Adipocyte (in vitro differentiated cells): ENCODE measurements around the gene CFAP206.

Experiments
- DNase-seq: peaks from one replicate; pipeline ENCODE4 v3.0.0-alpha.2; 2015; ENCODE audit warnings: low read depth
- H3K27me3 ChIP-seq: replicated peaks from 2 replicates; pipeline ENCODE4 v1.7.0; 2013; ENCODE audit warnings: mild to moderate bottlenecking, low read length, moderate library complexity; ENCODE audit not compliant: control insufficient read depth, insufficient read depth
- H3K36me3 ChIP-seq: 2 replicates; pipeline ENCODE4 v1.7.0; 2013; ENCODE audit warnings: low read length, mild to moderate bottlenecking, moderate library complexity; ENCODE audit not compliant: control insufficient read depth, insufficient read depth, severe bottlenecking
- H3K4me1 ChIP-seq: 2 replicates; pipeline ENCODE4 v1.7.0; 2013; ENCODE audit warnings: mild to moderate bottlenecking, low read length, moderate library complexity; ENCODE audit not compliant: control insufficient read depth, insufficient read depth
- H3K4me3 ChIP-seq: 2 replicates; pipeline ENCODE4 v1.7.0; 2013; ENCODE audit warnings: mild to moderate bottlenecking, low read length, moderate library complexity
- H3K9ac ChIP-seq: 2 replicates; pipeline ENCODE4 v1.7.0; 2013; ENCODE audit warnings: mild to moderate bottlenecking, low read length, moderate library complexity
- H3K9me3 ChIP-seq: 2 replicates; pipeline ENCODE4 v1.7.0; 2013; ENCODE audit warnings: mild to moderate bottlenecking, low read length, moderate library complexity; ENCODE audit not compliant: control insufficient read depth

The CFAP206 gene

GRCh38 chr6:87384449-87384848, 23.3 kb upstream of the CFAP206 start:
- Histone ChIP-seq H3K9me3 (no peaks in the 10 kb centered on the region), H3K27me3 (no peaks in the 10 kb centered on the region), H3K4me3 (no peak overlapping the region), H3K9ac (no peak overlapping the region), H3K36me3 (no peaks in the 10 kb centered on the region), H3K4me1 (no peaks in the 10 kb centered on the region)
- no peak for DNase-seq

- Histone ChIP-seq H3K36me3 (no peaks in the 10 kb centered on the region), H3K9ac (no peak overlapping the region), H3K4me3 (no peak overlapping the region), H3K4me1 (no peaks in the 10 kb centered on the region), H3K9me3 (no peaks in the 10 kb centered on the region), H3K27me3 (no peaks in the 10 kb centered on the region)
- peak; percentile 39 for DNase-seq
Measured at GRCh38 chr6:87391334-87391733, 16.4 kb upstream of the CFAP206 start.

GRCh38 chr6:87393026-87393622, 14.6 kb upstream of the CFAP206 start:
- Histone ChIP-seq H3K4me3 (no peak overlapping the region), H3K36me3 (no peaks in the 10 kb centered on the region), H3K9me3 (no peaks in the 10 kb centered on the region), H3K9ac (no peak overlapping the region), H3K4me1 (no peaks in the 10 kb centered on the region), H3K27me3 (no peaks in the 10 kb centered on the region)
- DNase-seq: peak; percentile 90

GRCh38 chr6:87395431-87395830, 12.3 kb upstream of the CFAP206 start:
- Histone ChIP-seq H3K27me3 (no peaks in the 10 kb centered on the region), H3K36me3 (no peaks in the 10 kb centered on the region), H3K4me1 (no peaks in the 10 kb centered on the region), H3K9ac (no peak overlapping the region), H3K4me3 (no peak overlapping the region), H3K9me3 (no peaks in the 10 kb centered on the region)
- no peak for DNase-seq

- Histone ChIP-seq H3K4me1 (no peaks in the 10 kb centered on the region), H3K4me3 (no peak overlapping the region), H3K9ac (no peak overlapping the region), H3K27me3 (no peaks in the 10 kb centered on the region), H3K9me3 (no peaks in the 10 kb centered on the region), H3K36me3 (no peaks in the 10 kb centered on the region)
- no peak for DNase-seq
Measured at GRCh38 chr6:87396595-87397392, 11.0 kb upstream of the CFAP206 start.

- Histone ChIP-seq H3K4me3 (no peak overlapping the region), H3K36me3 (no peaks in the 10 kb centered on the region), H3K27me3 (no peaks in the 10 kb centered on the region), H3K9ac (no peak overlapping the region), H3K9me3 (no peaks in the 10 kb centered on the region), H3K4me1 (no peaks in the 10 kb centered on the region)
- DNase-seq: no peak
Measured at GRCh38 chr6:87397656-87398055, 10.1 kb upstream of the CFAP206 start.

GRCh38 chr6:87401832-87402231, 5.9 kb upstream of the CFAP206 start:
- Histone ChIP-seq H3K4me1 (no peaks in the 10 kb centered on the region), H3K4me3 (no peak overlapping the region), H3K9me3 (no peaks in the 10 kb centered on the region), H3K9ac (no peak overlapping the region), H3K36me3 (no peaks in the 10 kb centered on the region), H3K27me3 (no peaks in the 10 kb centered on the region)
- DNase-seq: no peak

- peak; percentile 79 for DNase-seq
- no peaks in the 10 kb centered on the region for H3K9me3 ChIP-seq
- no peaks in the 10 kb centered on the region for H3K36me3 ChIP-seq
- H3K4me1 ChIP-seq: no peaks in the 10 kb centered on the region
- H3K4me3 ChIP-seq: peak overlapping the region; percentile 97
- no peaks in the 10 kb centered on the region for H3K27me3 ChIP-seq
- H3K9ac ChIP-seq: peak overlapping the region; percentile 79
Measured at GRCh38 chr6:87407561-87407900, 241 bp upstream of the CFAP206 start.

- Histone ChIP-seq H3K9ac (peak overlapping the region; percentile 90), H3K9me3 (no peaks in the 10 kb centered on the region), H3K4me3 (peak overlapping the region; percentile 97), H3K36me3 (no peaks in the 10 kb centered on the region), H3K4me1 (no peaks in the 10 kb centered on the region), H3K27me3 (no peaks in the 10 kb centered on the region)
- DNase-seq: no peak
Measured at GRCh38 chr6:87408721-87409155, 966 bp downstream of the CFAP206 start.

- Histone ChIP-seq H3K4me1 (no peaks in the 10 kb centered on the region), H3K4me3 (no peak overlapping the region), H3K27me3 (no peaks in the 10 kb centered on the region), H3K36me3 (no peaks in the 10 kb centered on the region), H3K9me3 (no peaks in the 10 kb centered on the region), H3K9ac (no peak overlapping the region)
- DNase-seq: no peak
Measured at GRCh38 chr6:87419266-87419665, 11.5 kb downstream of the CFAP206 start.

- Histone ChIP-seq H3K4me1 (no peaks in the 10 kb centered on the region), H3K27me3 (no peaks in the 10 kb centered on the region), H3K9ac (no peak overlapping the region), H3K36me3 (no peaks in the 10 kb centered on the region), H3K4me3 (no peak overlapping the region), H3K9me3 (no peaks in the 10 kb centered on the region)
- no peak for DNase-seq
Measured at GRCh38 chr6:87420360-87420759, 12.6 kb downstream of the CFAP206 start.
